ENCODE results near the gene LLCFC1.

Gene LLCFC1

DNA sequence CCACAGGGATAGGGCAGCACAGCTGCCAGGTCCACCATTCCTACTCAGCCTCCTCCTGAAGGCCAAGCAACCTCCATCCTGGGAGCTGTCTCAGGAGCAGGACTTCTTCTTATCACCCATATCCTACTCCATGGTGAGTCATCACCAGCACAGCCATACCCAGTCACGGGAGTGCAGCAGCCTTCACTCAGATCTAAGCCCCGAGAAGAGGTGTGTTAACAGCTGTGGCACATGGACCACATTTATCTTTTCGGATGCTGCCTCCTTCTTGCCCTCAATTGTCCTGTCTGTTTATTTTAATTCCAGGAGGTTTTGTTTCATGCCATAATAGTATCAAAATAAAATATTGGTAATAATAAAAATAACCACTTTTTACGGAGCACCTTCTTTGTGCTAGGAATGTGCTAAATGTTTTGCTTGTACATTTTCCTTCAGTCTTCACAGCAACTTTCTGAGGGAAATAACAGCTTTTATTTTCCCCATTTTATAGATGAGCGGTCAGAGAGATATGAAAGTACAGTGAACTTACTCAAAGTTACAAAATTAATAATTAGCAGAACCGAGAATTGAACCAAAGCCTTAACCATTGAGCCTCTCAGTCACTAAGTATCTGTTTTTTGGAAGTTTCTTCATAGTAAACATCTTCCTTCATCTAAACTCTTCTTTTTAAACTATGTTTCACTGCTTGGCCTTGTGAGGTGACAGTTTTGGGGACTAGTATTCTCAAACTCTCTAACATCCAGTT, 25.4 kb downstream of the LLCFC1 start:
- TF ChIP-seq EZH2phosphoT487 (IDR thresholded peaks at IDR 0.05; ENCODE audit: low read length) (no peak), CTCF (IDR thresholded peaks at IDR 0.05; ENCODE audit: low read length) (no peak), EZH2 (optimal IDR thresholded peaks at IDR 0.05; ENCODE audit: low read depth, low read length) (no peak)
- no peaks in the 10 kb centered on the region for H4K20me1 ChIP-seq (ENCODE audit: insufficient read depth, low read length)
- no peaks in the 10 kb centered on the region for H3K79me2 ChIP-seq (ENCODE audit: low read length)
- no peak for DNase-seq
- H3K27me3 ChIP-seq (replicated peaks; ENCODE audit: insufficient read depth, low read length) = no peaks in the 10 kb centered on the region
- H3K9ac ChIP-seq (ENCODE audit: low read length) = no peak overlapping the region
- no peaks in the 10 kb centered on the region for H3F3A ChIP-seq (ENCODE audit: insufficient read depth, low read length)
- H2AFZ ChIP-seq (ENCODE audit: low read length) = no peak overlapping the region
- H3K36me3 ChIP-seq (replicated peaks; ENCODE audit: insufficient read depth, low read length) = no peaks in the 10 kb centered on the region
- no peaks in the 10 kb centered on the region for H3K9me2 ChIP-seq (replicated peaks; ENCODE audit: insufficient read depth, low read length)
- no peaks in the 10 kb centered on the region for H3K9me3 ChIP-seq (replicated peaks; ENCODE audit: insufficient read depth, low read length)
- H3K27ac ChIP-seq (ENCODE audit: low read length) = no peak overlapping the region
- H3K4me3 ChIP-seq (ENCODE audit: low read length) = no peak overlapping the region
- H3K4me1 ChIP-seq (ENCODE audit: low read length) = no peaks in the 10 kb centered on the region
- no peak overlapping the region for H3K4me2 ChIP-seq (ENCODE audit: low read depth, low read length)

GRCh38 chr7:142968229-142968628, 28.9 kb downstream of the LLCFC1 start:
- Histone ChIP-seq H3F3A (ENCODE audit: insufficient read depth, low read length) (no peaks in the 10 kb centered on the region), H4K20me1 (ENCODE audit: insufficient read depth, low read length) (no peaks in the 10 kb centered on the region), H3K79me2 (ENCODE audit: low read length) (no peaks in the 10 kb centered on the region), H2AFZ (ENCODE audit: low read length) (no peak overlapping the region), H3K9ac (ENCODE audit: low read length) (no peak overlapping the region), H3K9me3 (replicated peaks; ENCODE audit: insufficient read depth, low read length) (no peaks in the 10 kb centered on the region), H3K27me3 (replicated peaks; ENCODE audit: insufficient read depth, low read length) (no peaks in the 10 kb centered on the region), H3K4me3 (ENCODE audit: low read length) (no peak overlapping the region), H3K9me2 (replicated peaks; ENCODE audit: insufficient read depth, low read length) (no peaks in the 10 kb centered on the region), H3K4me2 (ENCODE audit: low read depth, low read length) (no peak overlapping the region), H3K4me1 (ENCODE audit: low read length) (no peaks in the 10 kb centered on the region), H3K36me3 (replicated peaks; ENCODE audit: insufficient read depth, low read length) (no peaks in the 10 kb centered on the region), H3K27ac (ENCODE audit: low read length) (no peak overlapping the region)
- DNase-seq = no peak
- TF ChIP-seq EZH2phosphoT487 (IDR thresholded peaks at IDR 0.05; ENCODE audit: low read length) (no peak), CTCF (IDR thresholded peaks at IDR 0.05; ENCODE audit: low read length) (no peak), EZH2 (optimal IDR thresholded peaks at IDR 0.05; ENCODE audit: low read depth, low read length) (no peak)

DNA sequence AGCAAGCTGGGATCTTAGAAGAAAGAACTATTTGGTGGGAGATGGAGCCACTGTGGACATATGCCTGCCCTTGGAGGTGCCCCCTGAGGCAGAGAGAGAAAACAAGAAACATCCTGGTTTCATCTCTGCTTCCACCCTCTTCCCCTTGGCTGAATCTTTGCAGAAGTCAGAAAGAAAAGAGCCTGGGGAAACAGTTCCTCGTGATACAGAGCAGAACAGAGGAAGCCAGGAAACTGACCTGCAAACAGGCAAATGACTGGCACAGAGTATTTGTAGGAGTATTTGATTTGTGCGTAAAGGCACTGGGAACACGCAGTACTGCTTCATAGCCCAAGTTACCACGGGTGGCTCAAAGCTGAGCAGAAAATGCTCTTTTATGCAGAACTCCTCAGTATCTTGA, 29.9 kb downstream of the LLCFC1 start:
- Histone ChIP-seq H2AFZ (ENCODE audit: low read length) (no peak overlapping the region), H3K9me3 (replicated peaks; ENCODE audit: insufficient read depth, low read length) (no peaks in the 10 kb centered on the region), H3K4me3 (ENCODE audit: low read length) (no peak overlapping the region), H4K20me1 (ENCODE audit: insufficient read depth, low read length) (no peaks in the 10 kb centered on the region), H3K36me3 (replicated peaks; ENCODE audit: insufficient read depth, low read length) (no peaks in the 10 kb centered on the region), H3K4me2 (ENCODE audit: low read depth, low read length) (no peak overlapping the region), H3K27me3 (replicated peaks; ENCODE audit: insufficient read depth, low read length) (no peaks in the 10 kb centered on the region), H3K9me2 (replicated peaks; ENCODE audit: insufficient read depth, low read length) (no peaks in the 10 kb centered on the region), H3K9ac (ENCODE audit: low read length) (no peak overlapping the region), H3K79me2 (ENCODE audit: low read length) (no peaks in the 10 kb centered on the region), H3K4me1 (ENCODE audit: low read length) (no peaks in the 10 kb centered on the region), H3F3A (ENCODE audit: insufficient read depth, low read length) (no peaks in the 10 kb centered on the region), H3K27ac (ENCODE audit: low read length) (no peak overlapping the region)
- DNase-seq = no peak
- TF ChIP-seq CTCF (IDR thresholded peaks at IDR 0.05; ENCODE audit: low read length) = no peak
- no peak for TF ChIP-seq EZH2 (optimal IDR thresholded peaks at IDR 0.05; ENCODE audit: low read depth, low read length)
- no peak for TF ChIP-seq EZH2phosphoT487 (IDR thresholded peaks at IDR 0.05; ENCODE audit: low read length)

All from MM.1S (cell line).